K562 (cell line): ENCODE data around the gene ARHGAP35. TPM values are rescaled to one million over a fixed set of nuclear protein-coding genes. Genes with fewer than 3 reads are reported as not detected.
A peak's percentile ranks its signal among the peaks of the same experiment; 100 is the strongest.

Source experiments
- CCNT2 ChIP-seq: IDR thresholded peaks from 2 replicates; pipeline ENCODE4 v1.6.1; 2011; ENCODE audit warnings: borderline replicate concordance, low read depth, mild to moderate bottlenecking, moderate library complexity, mixed read lengths, low read length; ENCODE audit not compliant: insufficient read length; ENCODE audit errors: extremely low read depth
- CSDE1 ChIP-seq, 2 experiments: fragments of 450-650 bp; IDR thresholded peaks; 2 replicates each; pipeline ENCODE4 v1.6.1; 2016; ENCODE audit warnings: mild to moderate bottlenecking in 1 of 2
- CTBP1 ChIP-seq: fragments of 450-650 bp; IDR thresholded peaks from 2 replicates; pipeline ENCODE4 v1.6.1; 2016; ENCODE audit warnings: borderline replicate concordance
- ERF ChIP-seq: fragments of 450-650 bp; formaldehyde crosslinking; IDR thresholded peaks from 2 replicates; pipeline ENCODE4 v1.4.0; 2020; ENCODE audit warnings: mild to moderate bottlenecking, mixed read lengths
- ETS1 ChIP-seq: conservative IDR thresholded peaks from 2 replicates; pipeline ENCODE4 v1.6.1; 2011; ENCODE audit warnings: low read depth, mild to moderate bottlenecking, low read length; ENCODE audit not compliant: control insufficient read depth
- GABPB1 ChIP-seq: sonication (generic); formaldehyde crosslinking; IDR thresholded peaks from 2 replicates; pipeline ENCODE4 v1.8.0; 2022; ENCODE audit warnings: mild to moderate bottlenecking, missing genetic modification reagents
- HMGN3 ChIP-seq: IDR thresholded peaks from 2 replicates; pipeline ENCODE4 v1.6.1; 2011; ENCODE audit warnings: borderline replicate concordance, low read depth, mild to moderate bottlenecking, mixed read lengths, low read length; ENCODE audit not compliant: insufficient read length; ENCODE audit errors: extremely low read depth
- HNRNPL ChIP-seq: fragments of 200-400 bp; formaldehyde crosslinking; IDR thresholded peaks from 2 replicates; pipeline ENCODE4 v1.6.1; 2017; ENCODE audit warnings: low read depth, mild to moderate bottlenecking, low read length
- KLF1 ChIP-seq: fragments of 450-650 bp; IDR thresholded peaks from 2 replicates; pipeline ENCODE4 v1.6.1; 2016; ENCODE audit warnings: missing genetic modification characterization, missing compliant biosample characterization
- NR2C2 ChIP-seq, 2 experiments: fragments of 200-800 bp in 1 of 2; sonication (Bioruptor generic) in 1 of 2; sonication (generic) in 1 of 2; formaldehyde crosslinking in 1 of 2; IDR thresholded peaks; 2 replicates each; pipeline versions ENCODE4 v1.6.1 to v1.8.0; 2016 to 2022; ENCODE audit warnings: mild to moderate bottlenecking in 1 of 2, missing compliant biosample characterization in 1 of 2, missing genetic modification characterization in 1 of 2, missing genetic modification reagents in 1 of 2
- NR3C1 ChIP-seq: sonication (generic); formaldehyde crosslinking; IDR thresholded peaks from 2 replicates; pipeline ENCODE4 v1.8.1; 2022; ENCODE audit warnings: missing genetic modification reagents
- POLR2G ChIP-seq: fragments of 200-400 bp; formaldehyde crosslinking; IDR thresholded peaks from 2 replicates; pipeline ENCODE4 v1.6.1; 2017; ENCODE audit warnings: low read depth, mild to moderate bottlenecking, antibody characterized with exemption, low read length, moderate library complexity
- RBM25 ChIP-seq: fragments of 200-400 bp; formaldehyde crosslinking; IDR thresholded peaks from 2 replicates; pipeline ENCODE4 v1.6.1; 2018; ENCODE audit warnings: low read length, low read depth, moderate library complexity; ENCODE audit not compliant: severe bottlenecking
- RCOR1 ChIP-seq, 2 experiments: IDR thresholded peaks; 2 replicates each; pipeline ENCODE4 v1.6.1; 2012; ENCODE audit warnings: low read depth in 2 of 2, low read length in 2 of 2, borderline replicate concordance in 1 of 2, improper control_type of control experiment in 1 of 2
- SMARCA4 ChIP-seq: fragments of 450-650 bp; IDR thresholded peaks from 2 replicates; pipeline ENCODE4 v1.6.1; 2016
- TEAD1 ChIP-seq, 2 experiments: fragments of 450-650 bp in 1 of 2; sonication (generic) in 1 of 2; formaldehyde crosslinking; IDR thresholded peaks; 2 replicates each; pipeline versions ENCODE4 v1.4.0 to v1.8.0; 2020 to 2022; ENCODE audit warnings: mild to moderate bottlenecking in 2 of 2, missing genetic modification reagents in 1 of 2
- ZFX ChIP-seq: sonication (generic); formaldehyde crosslinking; IDR thresholded peaks from 2 replicates; pipeline ENCODE4 v1.8.0; 2022; ENCODE audit warnings: mild to moderate bottlenecking, missing genetic modification reagents, moderate library complexity
- ZNF408 ChIP-seq: fragments of 250-450 bp; sonication (Bioruptor Pico); IDR thresholded peaks from 2 replicates; pipeline ENCODE4 v1.4.0; 2020; ENCODE audit warnings: low read depth, mild to moderate bottlenecking, moderate library complexity
- polyA plus RNA-seq, 8 experiments: library from polyadenylated mRNA; depleted of rRNA in 4 of 8; stranded (reverse) in 5 of 8; unstranded in 3 of 8; fragments of >200 nt; fragmentation: Nextera tagmentation in 2 of 8; fragmentation: Illumina TruSeq in 1 of 8; extraction: Ambion mirVana in 2 of 8; extraction: Trizol in 1 of 8; gene quantifications; 2 replicates each; pipeline versions ENCODE4 v1.2.1 to v1.2.3, GENCODE V29; 2011 to 2014; ENCODE audit warnings: inconsistent platforms in 1 of 8, missing spikeins in 1 of 8
- total RNA-seq, 7 experiments: library from RNA; depleted of rRNA in 6 of 7; stranded (reverse); fragments of >200 nt in 6 of 7; fragmentation: Illumina TruSeq in 2 of 7; extraction: Trizol in 2 of 7; gene quantifications; 2 replicates each; pipeline versions ENCODE4 v1.2.1 to v1.2.3, GENCODE V29; 2011 to 2021; ENCODE audit warnings: low replicate concordance in 1 of 7
- TF ChIP-seq, protein P1 (sequence below): fragments of 450-650 bp; IDR thresholded peaks from 2 replicates; pipeline ENCODE4 v1.6.1; 2017; ENCODE audit warnings: antibody characterized with exemption, mild to moderate bottlenecking
- TF ChIP-seq, protein P2 (sequence below), 2 experiments: fragments of 200-800 bp in 1 of 2; sonication (Bioruptor generic) in 1 of 2; sonication (generic) in 1 of 2; formaldehyde crosslinking in 1 of 2; IDR thresholded peaks in 1 of 2; conservative IDR thresholded peaks in 1 of 2; 2 replicates each; pipeline versions ENCODE4 v1.5.0 to v1.6.1; 2016 to 2020; ENCODE audit warnings: missing compliant biosample characterization in 1 of 2, missing genetic modification characterization in 1 of 2, missing genetic modification reagents in 1 of 2

Gene ARHGAP35
- total and polyA plus RNA-seq, 9 of the 15 experiments (the other 6 are each of a cell fraction or from before 2014, with no cell fraction given), result 0.27 to 26.4 (median 10.2) TPM

GRCh38 chr19:46845959-46846459 is 14.8 kb upstream of the ARHGAP35 start (continued):
- TF ChIP-seq KLF1 (tag) (peak; percentile 38; the same call in 1 of the 2 replicates), CCNT2 (peak; percentile 35), ZFX (peak; percentile 21; the same call in 1 of the 2 replicates), HNRNPL (0 out of 2 replicates have a peak, but pooled peaks have one; percentile 60), RCOR1 (IDR thresholded peaks at IDR 0.05; ENCODE audit: borderline replicate concordance in 1 of 2, low read depth in 2 of 2, low read length in 2 of 2) (peak in 1 of 2 experiments; percentile 14; a peak in 1 of 4 replicates), NR3C1 (CRISPR knock-in tag) (no peak), ETS1 (0 out of 2 replicates have a peak, but pooled peaks have one; percentile 48), ZNF408 (CRISPR knock-in tag) (no peak), RBM25 (no peak), CTBP1 (peak; percentile 71), CSDE1 (IDR thresholded peaks at IDR 0.05) (no peak), SMARCA4 (peak; percentile 60), GABPB1 (CRISPR knock-in tag) (0 out of 2 replicates have a peak, but pooled peaks have one; percentile 21), POLR2G (peak; percentile 68), HMGN3 (peak; percentile 60), TEAD1 (CRISPR knock-in tag; IDR thresholded peaks at IDR 0.05) (0 out of 4 replicates have a peak, but pooled peaks of 1 of the 2 experiments have one; percentile 4), ERF (CRISPR knock-in tag) (no peak), NR2C2 (CRISPR knock-in tag; IDR thresholded peaks at IDR 0.05) (no peak), NR2C2 (tag; IDR thresholded peaks at IDR 0.05) (0 out of 2 replicates have a peak, but pooled peaks have one; percentile 18)
- TF ChIP-seq, protein P1, sequence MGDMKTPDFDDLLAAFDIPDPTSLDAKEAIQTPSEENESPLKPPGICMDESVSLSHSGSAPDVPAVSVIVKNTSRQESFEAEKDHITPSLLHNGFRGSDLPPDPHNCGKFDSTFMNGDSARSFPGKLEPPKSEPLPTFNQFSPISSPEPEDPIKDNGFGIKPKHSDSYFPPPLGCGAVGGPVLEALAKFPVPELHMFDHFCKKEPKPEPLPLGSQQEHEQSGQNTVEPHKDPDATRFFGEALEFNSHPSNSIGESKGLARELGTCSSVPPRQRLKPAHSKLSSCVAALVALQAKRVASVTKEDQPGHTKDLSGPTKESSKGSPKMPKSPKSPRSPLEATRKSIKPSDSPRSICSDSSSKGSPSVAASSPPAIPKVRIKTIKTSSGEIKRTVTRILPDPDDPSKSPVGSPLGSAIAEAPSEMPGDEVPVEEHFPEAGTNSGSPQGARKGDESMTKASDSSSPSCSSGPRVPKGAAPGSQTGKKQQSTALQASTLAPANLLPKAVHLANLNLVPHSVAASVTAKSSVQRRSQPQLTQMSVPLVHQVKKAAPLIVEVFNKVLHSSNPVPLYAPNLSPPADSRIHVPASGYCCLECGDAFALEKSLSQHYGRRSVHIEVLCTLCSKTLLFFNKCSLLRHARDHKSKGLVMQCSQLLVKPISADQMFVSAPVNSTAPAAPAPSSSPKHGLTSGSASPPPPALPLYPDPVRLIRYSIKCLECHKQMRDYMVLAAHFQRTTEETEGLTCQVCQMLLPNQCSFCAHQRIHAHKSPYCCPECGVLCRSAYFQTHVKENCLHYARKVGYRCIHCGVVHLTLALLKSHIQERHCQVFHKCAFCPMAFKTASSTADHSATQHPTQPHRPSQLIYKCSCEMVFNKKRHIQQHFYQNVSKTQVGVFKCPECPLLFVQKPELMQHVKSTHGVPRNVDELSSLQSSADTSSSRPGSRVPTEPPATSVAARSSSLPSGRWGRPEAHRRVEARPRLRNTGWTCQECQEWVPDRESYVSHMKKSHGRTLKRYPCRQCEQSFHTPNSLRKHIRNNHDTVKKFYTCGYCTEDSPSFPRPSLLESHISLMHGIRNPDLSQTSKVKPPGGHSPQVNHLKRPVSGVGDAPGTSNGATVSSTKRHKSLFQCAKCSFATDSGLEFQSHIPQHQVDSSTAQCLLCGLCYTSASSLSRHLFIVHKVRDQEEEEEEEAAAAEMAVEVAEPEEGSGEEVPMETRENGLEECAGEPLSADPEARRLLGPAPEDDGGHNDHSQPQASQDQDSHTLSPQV, result peak; percentile 57
- TF ChIP-seq, protein P2, sequence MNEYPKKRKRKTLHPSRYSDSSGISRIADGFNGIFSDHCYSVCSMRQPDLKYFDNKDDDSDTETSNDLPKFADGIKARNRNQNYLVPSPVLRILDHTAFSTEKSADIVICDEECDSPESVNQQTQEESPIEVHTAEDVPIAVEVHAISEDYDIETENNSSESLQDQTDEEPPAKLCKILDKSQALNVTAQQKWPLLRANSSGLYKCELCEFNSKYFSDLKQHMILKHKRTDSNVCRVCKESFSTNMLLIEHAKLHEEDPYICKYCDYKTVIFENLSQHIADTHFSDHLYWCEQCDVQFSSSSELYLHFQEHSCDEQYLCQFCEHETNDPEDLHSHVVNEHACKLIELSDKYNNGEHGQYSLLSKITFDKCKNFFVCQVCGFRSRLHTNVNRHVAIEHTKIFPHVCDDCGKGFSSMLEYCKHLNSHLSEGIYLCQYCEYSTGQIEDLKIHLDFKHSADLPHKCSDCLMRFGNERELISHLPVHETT (CRISPR knock-in tag; conservative IDR thresholded peaks at IDR 0.05 in 1 of 2, IDR thresholded peaks at IDR 0.05 in 1 of 2), result peak in 1 of 2 experiments; percentile 22; a peak in 1 of 4 replicates
